ENCODE measurements around the gene ABHD18.

GRCh38 chr4:128006592-128006991, 41.4 kb downstream of the ABHD18 start:
- TF ChIP-seq GATA2 (IDR thresholded peaks at IDR 0.05; ENCODE audit: low read depth, low read length) (no peak), GATA3 (IDR thresholded peaks at IDR 0.05; ENCODE audit: low read depth, low read length) (no peak)

Measured in SH-SY5Y (cell line).